BLaER1 treated with 17β-estradiol and CSF1 and Interleukin-3, amounts not matched to agents 10 nM and 100 nM (cell line): Measurements from ENCODE around the gene ZNF451.
A peak's percentile ranks its signal among the peaks of the same experiment; 100 is the strongest.

Experiments
- H3K27ac ChIP-seq, 11 experiments: shearing (Covaris generic); formaldehyde crosslinking; 2 replicates each; pipeline ENCODE4 v1.8.1; 2022
- H3K27me3 ChIP-seq, 11 experiments: shearing (Covaris generic); formaldehyde crosslinking; 2 replicates each; pipeline ENCODE4 v1.8.1; 2022
- H3K36me3 ChIP-seq, 11 experiments: shearing (Covaris generic); formaldehyde crosslinking; 2 replicates each; pipeline ENCODE4 v1.8.1; 2022
- H3K4me1 ChIP-seq, 10 experiments: shearing (Covaris generic); formaldehyde crosslinking; 2 replicates each; pipeline ENCODE4 v1.8.1; 2022
- H3K4me2 ChIP-seq, 11 experiments: shearing (Covaris generic); formaldehyde crosslinking; 2 replicates each; pipeline ENCODE4 v1.8.1; 2022
- H3K4me3 ChIP-seq, 10 experiments: shearing (Covaris generic); formaldehyde crosslinking; 2 replicates each; pipeline ENCODE4 v1.8.1; 2022
- H3K9ac ChIP-seq, 11 experiments: shearing (Covaris generic); formaldehyde crosslinking; 2 replicates each; pipeline ENCODE4 v1.8.1; 2022
- H3K9me3 ChIP-seq, 11 experiments: shearing (Covaris generic); formaldehyde crosslinking; replicated peaks in 1 of 11; 2 replicates each; pipeline ENCODE4 v1.8.1; 2022
- H4K20me1 ChIP-seq, 11 experiments: shearing (Covaris generic); formaldehyde crosslinking; 2 replicates each; pipeline ENCODE4 v1.8.1; 2022
- Cebpa-rat ChIP-seq, 11 experiments: shearing (Covaris generic); IDR thresholded peaks; 2 replicates each; pipeline ENCODE4 v1.8.1; 2022

The ZNF451 gene

GRCh38 chr6:57064809-57065208 is 25.2 kb upstream of the ZNF451 start:
- Histone ChIP-seq H3K9ac (0 out of 22 replicates have a peak overlapping the region, but pooled peaks of 1 of the 11 experiments have one; percentile 33), H3K4me3 (no peak overlapping the region), H3K4me2 (peak overlapping the region in 3 of 11 experiments; percentile 8 to 44 (median 14); a peak in 2 of 22 replicates), H3K27me3 (no peaks in the 10 kb centered on the region), H3K27ac (no peak overlapping the region), H3K9me3 (no peaks in the 10 kb centered on the region; a peak in 1 of 22 replicates), H3K4me1 (peaks cover 0 to 18% (median 7%) of the 10 kb centered on the region in 10 experiments; a peak in 16 of 20 replicates), H4K20me1 (no peaks in the 10 kb centered on the region), H3K36me3 (peaks cover 47 to 89% (median 58%) of the 10 kb centered on the region in 11 experiments)
- TF ChIP-seq Cebpa-rat (IDR thresholded peaks at IDR 0.05), result no peak

- H3K4me3 ChIP-seq, result no peak overlapping the region
- H3K9me3 ChIP-seq, result no peaks in the 10 kb centered on the region
- peaks cover 0 to 10% (median 6%) of the 10 kb centered on the region in 10 experiments; a peak in 15 of 20 replicates for H3K4me1 ChIP-seq
- H3K9ac ChIP-seq, result no peak overlapping the region
- H4K20me1 ChIP-seq, result no peaks in the 10 kb centered on the region
- no peak for TF ChIP-seq Cebpa-rat (IDR thresholded peaks at IDR 0.05)
- H3K36me3 ChIP-seq, result peaks cover 27 to 56% (median 39%) of the 10 kb centered on the region in 11 experiments; a peak in 20 of 22 replicates
- H3K4me2 ChIP-seq, result no peak overlapping the region
- no peaks in the 10 kb centered on the region for H3K27me3 ChIP-seq
- no peak overlapping the region for H3K27ac ChIP-seq
These were observed 21.9 kb upstream of the ZNF451 start for GRCh38 chr6:57068061-57068460.

- Histone ChIP-seq H4K20me1 (no peaks in the 10 kb centered on the region), H3K9ac (no peak overlapping the region), H3K4me2 (no peak overlapping the region), H3K27ac (no peak overlapping the region), H3K27me3 (no peaks in the 10 kb centered on the region), H3K4me3 (no peak overlapping the region), H3K9me3 (no peaks in the 10 kb centered on the region), H3K36me3 (peaks cover 26 to 54% (median 37%) of the 10 kb centered on the region in 11 experiments; a peak in 21 of 22 replicates), H3K4me1 (peaks cover 0 to 10% (median 6%) of the 10 kb centered on the region in 10 experiments; a peak in 15 of 20 replicates)
- TF ChIP-seq Cebpa-rat (IDR thresholded peaks at IDR 0.05), result no peak
These were observed 20.8 kb upstream of the ZNF451 start for GRCh38 chr6:57069228-57069627.

DNA sequence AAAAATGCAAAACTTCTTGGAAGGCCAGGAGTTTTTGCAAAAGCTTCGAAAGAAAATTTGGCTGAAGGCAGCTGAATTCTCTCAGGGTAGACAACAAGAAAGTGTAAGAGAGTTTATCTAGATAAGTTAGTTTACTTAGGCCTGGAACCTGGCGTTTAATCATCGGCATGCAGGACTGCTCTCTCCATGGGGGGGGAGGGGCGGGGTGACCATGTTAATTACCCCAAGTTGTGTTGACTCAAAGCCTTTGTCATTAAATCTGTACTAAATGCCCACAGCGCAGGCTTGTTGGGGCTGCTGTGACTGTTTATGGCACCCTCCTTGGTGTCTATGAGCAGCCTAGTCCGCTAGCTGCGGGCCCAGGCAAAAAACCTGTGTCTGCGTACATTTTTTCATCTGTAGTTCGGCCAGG is 20.1 kb upstream of the ZNF451 start:
- H3K27ac ChIP-seq, result no peak overlapping the region
- no peak overlapping the region for H3K9ac ChIP-seq
- H3K36me3 ChIP-seq, result peaks cover 21 to 53% (median 34%) of the 10 kb centered on the region in 11 experiments; a peak in 21 of 22 replicates
- H3K4me1 ChIP-seq, result peaks cover 0 to 3% (median under 1%) of the 10 kb centered on the region in 10 experiments; a peak in 9 of 20 replicates
- H4K20me1 ChIP-seq, result no peaks in the 10 kb centered on the region
- H3K4me2 ChIP-seq, result no peak overlapping the region
- no peak for TF ChIP-seq Cebpa-rat (IDR thresholded peaks at IDR 0.05)
- no peaks in the 10 kb centered on the region for H3K9me3 ChIP-seq
- H3K4me3 ChIP-seq, result no peak overlapping the region
- H3K27me3 ChIP-seq, result no peaks in the 10 kb centered on the region

DNA sequence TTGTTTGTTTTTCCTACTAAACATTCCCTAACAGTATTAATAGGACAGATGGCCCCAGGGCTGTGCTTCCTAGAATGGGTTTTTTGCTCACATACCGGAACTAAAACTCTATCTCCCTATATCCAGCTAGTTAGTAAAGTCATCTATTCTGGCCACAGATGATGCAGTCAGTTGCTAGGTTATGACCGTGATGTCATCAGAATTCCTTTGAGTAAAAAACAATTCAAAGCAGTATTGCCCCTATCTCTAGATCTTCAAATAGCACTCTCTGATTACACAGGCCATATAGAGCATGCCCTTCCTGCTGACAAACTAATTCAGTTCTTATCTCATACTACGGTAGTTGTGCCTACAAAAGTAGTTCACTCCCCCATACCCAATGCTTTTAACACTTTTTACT is 17.9 kb upstream of the ZNF451 start:
- Histone ChIP-seq H3K4me3 (no peak overlapping the region), H4K20me1 (no peaks in the 10 kb centered on the region), H3K27me3 (no peaks in the 10 kb centered on the region), H3K4me1 (no peaks in the 10 kb centered on the region), H3K4me2 (no peak overlapping the region), H3K36me3 (peaks cover 5 to 32% (median 13%) of the 10 kb centered on the region in 11 experiments; a peak in 15 of 22 replicates), H3K27ac (no peak overlapping the region), H3K9me3 (no peaks in the 10 kb centered on the region), H3K9ac (no peak overlapping the region)
- TF ChIP-seq Cebpa-rat (IDR thresholded peaks at IDR 0.05), result no peak

DNA sequence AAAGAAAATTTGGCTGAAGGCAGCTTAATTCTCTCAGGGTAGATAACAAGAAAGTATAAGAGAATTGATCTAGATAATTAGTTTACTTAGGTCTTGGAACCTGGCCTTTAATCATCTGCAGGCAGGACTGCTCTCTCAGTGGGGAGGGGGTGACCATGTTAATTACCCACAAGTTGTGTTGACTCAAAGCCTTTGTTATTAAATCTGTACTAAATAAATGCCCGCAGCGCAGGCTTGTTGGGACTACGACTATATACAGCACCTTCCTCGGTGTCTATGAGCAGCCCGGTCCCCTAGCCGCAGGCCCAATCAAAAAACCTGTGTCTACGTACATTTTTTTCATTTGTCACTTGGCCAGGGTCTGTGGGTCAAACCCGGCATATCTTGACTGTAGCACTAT is 15.6 kb upstream of the ZNF451 start:
- peaks cover 4 to 10% (median 5%) of the 10 kb centered on the region in 11 experiments; a peak in 21 of 22 replicates for H3K9me3 ChIP-seq
- H3K27me3 ChIP-seq, result no peaks in the 10 kb centered on the region
- H3K4me2 ChIP-seq, result no peak overlapping the region
- H3K9ac ChIP-seq, result no peak overlapping the region
- H3K36me3 ChIP-seq, result peaks cover under 1 to 26% (median 12%) of the 10 kb centered on the region in 11 experiments; a peak in 17 of 22 replicates
- TF ChIP-seq Cebpa-rat (IDR thresholded peaks at IDR 0.05), result no peak
- no peak overlapping the region for H3K27ac ChIP-seq
- H4K20me1 ChIP-seq, result no peaks in the 10 kb centered on the region
- H3K4me1 ChIP-seq, result no peaks in the 10 kb centered on the region
- no peak overlapping the region for H3K4me3 ChIP-seq

- Histone ChIP-seq H3K27ac (no peak overlapping the region), H3K4me1 (no peaks in the 10 kb centered on the region), H3K9ac (no peak overlapping the region), H4K20me1 (no peaks in the 10 kb centered on the region), H3K4me3 (no peak overlapping the region), H3K36me3 (peaks cover 0 to 31% (median 18%) of the 10 kb centered on the region in 11 experiments; a peak in 16 of 22 replicates), H3K9me3 (peaks cover 10 to 16% (median 12%) of the 10 kb centered on the region in 11 experiments), H3K27me3 (no peaks in the 10 kb centered on the region), H3K4me2 (no peak overlapping the region)
- no peak for TF ChIP-seq Cebpa-rat (IDR thresholded peaks at IDR 0.05)
These were observed 14.9 kb upstream of the ZNF451 start for GRCh38 chr6:57075092-57075491.

DNA sequence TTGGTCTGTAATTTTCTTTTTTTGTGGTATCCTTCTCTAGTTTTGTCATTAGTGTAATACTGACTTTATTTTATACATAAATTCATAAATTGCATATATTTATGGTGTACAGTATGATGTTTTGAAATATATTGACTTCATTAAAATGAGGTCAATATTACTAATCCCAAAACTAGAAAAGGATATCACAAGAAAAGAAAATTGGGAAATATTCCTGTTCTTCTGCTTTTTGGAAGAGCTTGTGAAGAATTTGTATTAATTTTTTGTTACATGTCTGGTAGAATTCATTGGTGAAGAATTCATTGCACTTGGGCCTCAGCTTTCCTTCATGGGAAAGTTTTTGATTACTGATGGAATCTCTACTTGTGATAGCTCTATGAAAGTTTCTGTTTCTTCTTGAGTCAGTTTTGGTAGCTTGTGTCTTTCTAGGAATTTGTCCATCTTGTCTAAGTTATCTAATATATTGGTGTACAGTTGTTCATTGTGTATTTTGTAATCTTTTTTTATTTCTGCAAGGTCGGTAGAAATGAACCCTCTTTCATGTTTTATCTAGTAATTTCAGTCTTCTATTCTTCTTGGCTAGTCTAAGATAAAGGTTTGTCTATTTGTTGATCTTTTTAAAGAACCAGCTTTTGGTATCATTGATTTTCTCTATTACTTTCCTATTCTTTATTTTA is 11.3 kb upstream of the ZNF451 start:
- Histone ChIP-seq H4K20me1 (no peaks in the 10 kb centered on the region), H3K36me3 (peaks cover 0 to 30% (median 18%) of the 10 kb centered on the region in 11 experiments; a peak in 16 of 22 replicates), H3K27me3 (no peaks in the 10 kb centered on the region), H3K4me2 (no peak overlapping the region), H3K4me1 (peaks cover 9 to 19% (median 16%) of the 10 kb centered on the region in 10 experiments; a peak in 19 of 20 replicates), H3K9ac (no peak overlapping the region), H3K27ac (no peak overlapping the region), H3K9me3 (peaks cover 17 to 23% (median 18%) of the 10 kb centered on the region in 11 experiments), H3K4me3 (no peak overlapping the region)
- TF ChIP-seq Cebpa-rat (IDR thresholded peaks at IDR 0.05), result no peak

DNA sequence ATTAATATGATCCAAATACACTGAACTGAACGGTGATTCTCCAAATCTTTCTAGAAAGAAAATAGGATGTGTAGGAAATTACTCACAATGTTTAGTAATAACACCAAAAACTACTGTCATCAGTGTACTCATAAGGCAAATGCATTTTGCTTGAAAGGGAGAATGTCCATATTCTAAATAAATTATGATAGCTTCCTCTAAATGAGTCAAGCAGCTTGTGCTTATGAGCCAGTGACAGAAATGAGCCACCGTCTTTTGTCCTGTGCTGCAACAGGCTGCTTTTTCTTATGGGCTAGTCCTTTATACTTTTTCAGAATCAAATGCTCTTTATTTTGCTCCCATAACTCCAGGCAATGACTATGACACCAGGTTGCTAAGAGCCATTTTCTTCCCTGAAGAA is 4.5 kb upstream of the ZNF451 start:
- H4K20me1 ChIP-seq, result no peaks in the 10 kb centered on the region
- no peak overlapping the region for H3K27ac ChIP-seq
- H3K36me3 ChIP-seq, result peaks cover 0 to 3% (median 0%) of the 10 kb centered on the region in 11 experiments; a peak in 2 of 22 replicates
- H3K27me3 ChIP-seq, result no peaks in the 10 kb centered on the region
- no peak overlapping the region for H3K9ac ChIP-seq
- H3K4me3 ChIP-seq, result no peak overlapping the region
- H3K4me2 ChIP-seq, result no peak overlapping the region
- TF ChIP-seq Cebpa-rat (IDR thresholded peaks at IDR 0.05), result no peak
- peaks cover 0 to 5% (median 3%) of the 10 kb centered on the region in 11 experiments; a peak in 13 of 22 replicates for H3K9me3 ChIP-seq
- peaks cover 19 to 31% (median 25%) of the 10 kb centered on the region in 10 experiments for H3K4me1 ChIP-seq
